Activated T-helper 1 cell treated with anti-CD3 and anti-CD28 coated beads, Interleukin-2, amount 50 U/mL, for 16 hours (primary cell): Measurements from ENCODE around the gene RAD54L.
"Not testable (repeated sequence)": the region's sequence is repeated elsewhere in the genome, so short reads cannot be mapped to it uniquely, and the experiment has no call there.

Experiments used
- DNase-seq, 2 donors: peaks; one replicate each; pipeline ENCODE4 v3.0.0-alpha.2; 2020; ENCODE audit warnings: low read depth in 1 of 2, low spot score in 1 of 2

The RAD54L gene

GRCh38 chr1:46319301-46319700, 71.7 kb downstream of the RAD54L start:
- DNase-seq, result not testable (repeated sequence)

- not testable (repeated sequence) for DNase-seq
These were observed 72.7 kb downstream of the RAD54L start for GRCh38 chr1:46319960-46320914.

DNA sequence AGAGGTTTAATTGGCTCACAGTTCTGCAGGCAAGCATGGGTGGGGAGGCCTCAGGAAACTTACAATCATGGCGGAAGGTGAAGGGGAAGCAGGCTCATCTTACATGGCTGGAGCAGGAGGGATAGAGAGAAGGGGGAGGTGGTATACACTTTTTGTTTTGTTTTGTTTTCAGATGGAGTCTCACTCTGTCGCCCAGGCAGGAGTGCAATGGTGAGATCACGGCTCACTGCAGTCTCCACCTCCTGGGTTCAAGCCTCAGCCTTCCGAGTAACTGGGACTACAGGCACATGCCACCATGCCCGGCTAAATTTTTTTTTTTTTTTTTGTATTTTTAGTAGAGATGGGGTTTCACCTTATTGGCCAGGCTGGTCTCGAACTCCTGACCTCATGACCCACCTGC, 74.6 kb downstream of the RAD54L start:
- DNase-seq, result not testable (repeated sequence)

DNA sequence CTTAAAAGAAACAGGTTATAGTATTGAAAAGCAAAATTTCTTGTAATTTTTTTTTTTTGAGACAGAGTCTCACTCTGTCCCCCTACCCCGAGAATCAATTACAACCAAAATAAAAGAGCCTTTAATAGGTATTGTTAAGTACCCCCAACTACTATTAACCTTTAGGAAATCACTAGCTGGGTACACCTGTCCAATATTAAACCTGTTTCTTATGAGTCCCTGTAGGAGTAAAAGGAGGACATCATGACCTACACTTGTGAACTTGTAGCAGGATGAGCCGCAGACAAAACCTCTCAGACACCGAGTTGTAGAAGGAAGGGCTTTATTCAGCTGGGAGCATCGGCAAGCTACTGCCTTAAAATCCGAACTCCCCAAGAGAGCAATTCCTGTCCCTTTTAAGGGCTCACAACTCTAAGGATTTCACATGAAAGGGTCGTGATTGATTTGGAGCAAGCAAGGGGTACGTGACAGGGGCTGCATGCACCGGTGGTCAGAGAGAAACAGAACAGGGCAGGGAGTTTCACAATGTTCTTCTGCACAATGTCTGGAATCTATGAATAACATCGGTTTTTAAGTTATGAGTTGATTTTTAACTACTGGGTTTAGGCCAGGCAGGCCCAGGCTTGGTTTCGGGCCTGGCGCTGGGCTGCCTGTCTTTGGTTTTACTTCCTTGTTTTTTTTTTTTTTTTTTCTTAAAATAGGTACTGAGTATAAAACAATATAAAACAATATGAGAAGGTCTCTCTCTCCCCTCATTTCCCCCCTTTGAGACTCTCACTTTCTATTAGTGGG, 77.9 kb downstream of the RAD54L start:
- not testable (repeated sequence) for DNase-seq
